ENCODE data around the gene KMO.

The KMO gene

DNA sequence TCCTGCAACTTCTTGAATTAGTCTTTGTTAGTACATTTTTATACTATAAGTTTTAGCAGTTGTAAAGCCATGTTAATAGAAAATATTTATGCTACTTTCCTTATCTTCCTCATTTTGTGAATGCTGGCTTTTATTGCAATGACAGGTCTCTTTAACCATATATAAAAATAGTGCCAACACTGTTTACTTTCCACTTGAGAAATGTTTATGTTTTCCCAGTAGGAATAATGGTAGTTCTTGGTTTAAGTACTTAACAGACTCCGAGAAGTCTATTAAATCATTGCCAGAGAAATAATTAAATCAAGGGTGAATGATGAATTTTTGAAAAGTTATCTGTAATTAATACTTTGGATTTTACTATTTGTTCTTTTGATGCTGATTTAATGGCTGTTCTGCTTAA lies 98.3 kb downstream of the KMO start:
- no peak for DNase-seq

DNA sequence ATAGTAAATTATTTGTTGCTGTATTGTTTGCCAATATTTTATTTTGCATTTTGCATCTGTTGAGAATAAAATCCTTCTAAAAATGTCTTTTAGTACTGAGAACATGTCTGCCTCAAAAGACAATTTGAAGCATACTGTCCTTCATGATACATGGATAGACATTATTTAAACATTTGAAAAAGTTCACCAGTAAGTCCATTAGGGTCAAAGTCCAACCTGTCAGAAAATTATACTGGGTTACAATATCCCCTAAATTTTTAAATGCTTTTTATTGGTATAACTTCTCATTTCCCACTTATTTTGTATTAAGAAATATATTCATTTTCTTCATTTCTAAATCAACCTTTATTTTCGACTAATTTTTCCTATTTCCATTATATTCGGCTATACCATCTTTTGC lies 98.7 kb downstream of the KMO start:
- DNase-seq, result no peak

DNA sequence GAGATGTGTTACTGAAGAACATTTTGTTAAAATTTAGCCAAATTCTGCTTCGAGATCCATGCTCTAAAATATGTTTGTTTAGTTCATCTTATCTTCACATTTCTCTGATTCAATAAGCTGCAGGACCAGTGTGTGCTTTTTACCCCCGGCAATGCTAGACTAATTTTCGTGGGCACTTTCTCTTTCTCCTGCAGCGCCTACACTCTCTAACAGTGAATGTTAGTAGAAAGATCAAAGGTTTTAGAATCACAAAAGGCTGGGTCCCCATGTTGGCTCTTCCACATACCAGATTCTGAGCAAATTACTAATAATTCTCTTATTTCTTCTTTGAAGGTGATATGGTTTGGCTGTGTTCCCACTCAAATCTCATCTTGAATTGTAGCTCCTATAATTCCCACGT lies 99.5 kb downstream of the KMO start:
- DNase-seq, result no peak

DNA sequence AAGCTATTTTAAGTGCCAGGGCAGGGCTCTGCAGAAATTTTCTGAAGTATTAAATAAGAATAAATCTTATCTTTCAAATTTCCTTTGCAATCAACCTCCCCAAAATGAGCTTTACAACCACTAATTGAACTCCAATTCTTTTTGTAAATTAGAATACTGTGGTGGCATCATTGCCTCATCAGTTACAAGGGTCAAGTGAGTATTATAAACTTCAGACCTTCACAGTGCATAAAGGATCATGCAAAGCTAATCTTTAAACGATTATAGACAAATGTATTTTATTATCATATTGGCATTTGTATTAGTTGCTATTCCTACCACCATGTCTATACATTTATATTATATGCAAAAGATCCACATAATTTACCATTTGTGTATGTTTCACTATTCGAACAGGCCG lies 100.8 kb downstream of the KMO start:
- DNase-seq, result no peak

DNA sequence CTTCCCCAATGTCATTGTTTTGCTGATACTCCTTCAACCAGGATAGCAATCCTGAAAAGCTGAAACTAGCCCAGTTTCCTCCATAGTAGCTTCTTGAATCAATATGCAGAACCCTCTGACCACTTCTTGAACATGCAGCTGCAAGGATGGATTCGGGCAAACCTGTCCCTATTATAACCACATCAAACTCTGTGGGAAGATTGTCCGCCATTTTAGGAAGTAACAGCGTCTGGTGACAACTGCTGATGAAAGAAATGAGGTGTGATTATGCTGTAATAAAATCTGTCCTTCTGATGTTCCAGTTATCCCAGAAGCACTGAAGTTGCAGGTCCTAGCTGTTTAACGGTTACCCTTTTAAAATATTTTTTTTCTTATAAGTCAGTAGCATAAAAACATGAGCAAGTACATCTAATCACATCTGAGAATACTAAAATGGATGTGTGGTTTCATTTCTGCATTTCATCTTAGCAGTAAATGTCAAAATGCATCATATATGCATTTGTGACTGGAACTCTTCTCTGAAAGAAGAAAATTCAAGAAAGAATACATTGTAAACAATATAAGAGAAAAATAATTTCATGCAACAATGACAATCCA lies 103.5 kb downstream of the KMO start:
- DNase-seq, result no peak

DNA sequence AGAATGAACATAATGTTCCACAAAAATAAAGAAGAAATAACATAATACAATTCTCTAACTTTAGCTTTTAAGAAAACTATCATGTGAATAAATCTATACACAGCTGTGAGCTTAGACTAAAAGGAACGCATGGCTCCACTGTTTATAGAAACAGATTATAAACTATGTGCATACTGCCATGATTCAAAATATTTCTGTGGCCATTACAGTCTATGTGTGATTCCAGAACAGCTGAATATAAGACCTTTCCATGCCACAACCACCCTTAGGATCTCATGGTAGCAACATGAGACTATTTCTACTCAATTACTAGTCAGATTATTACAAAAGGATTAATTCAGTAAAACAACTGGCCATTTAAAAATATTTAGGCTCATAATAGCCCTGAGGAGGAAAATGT lies 104.1 kb downstream of the KMO start:
- no peak for DNase-seq

DNA sequence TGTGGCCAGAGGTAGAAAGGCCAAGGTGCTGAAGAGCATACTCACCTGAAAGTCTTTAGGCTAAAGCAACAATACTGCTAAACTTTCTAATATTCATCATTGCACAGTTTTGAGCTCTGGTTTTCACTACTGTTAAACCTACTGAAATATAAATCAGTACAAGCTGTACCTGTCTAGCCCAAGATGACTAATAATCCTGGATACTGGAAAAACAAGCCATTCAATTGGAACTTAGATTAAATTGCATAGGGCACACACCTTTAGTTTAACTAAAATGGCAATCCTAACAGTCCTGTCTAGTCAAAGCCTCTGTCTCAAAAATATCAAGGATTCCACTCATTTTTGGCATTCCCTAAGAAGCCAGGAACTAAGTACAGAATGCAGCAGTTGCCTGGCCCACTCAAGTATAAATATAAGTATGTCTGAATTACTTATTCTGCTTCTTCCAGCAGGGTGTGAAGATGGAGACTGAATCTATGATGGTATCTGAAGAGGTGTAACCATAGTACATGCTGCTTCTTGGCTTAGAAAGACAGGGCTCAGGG lies 104.9 kb downstream of the KMO start:
- no peak for DNase-seq

DNA sequence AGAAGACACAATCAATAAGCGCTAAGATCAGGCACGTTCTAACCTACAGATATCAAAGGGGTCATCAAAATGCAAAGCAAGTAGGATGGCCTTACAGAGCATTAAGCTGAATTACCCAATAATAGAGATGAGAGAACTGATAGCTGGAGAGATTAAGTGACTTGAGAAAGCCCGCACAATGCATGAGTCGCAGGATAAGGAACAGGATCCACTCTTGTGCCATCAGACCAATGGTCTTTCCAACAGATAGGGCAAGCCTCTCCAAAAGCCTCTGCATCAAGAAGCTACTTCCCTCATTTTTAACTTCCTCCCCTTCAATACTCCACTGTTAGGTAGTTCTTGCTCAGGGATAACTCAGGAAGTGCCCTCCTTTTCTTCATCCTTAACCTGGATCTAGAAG lies 105.4 kb downstream of the KMO start:
- DNase-seq, result peak; percentile 56 to 70 (median 61)

DNA sequence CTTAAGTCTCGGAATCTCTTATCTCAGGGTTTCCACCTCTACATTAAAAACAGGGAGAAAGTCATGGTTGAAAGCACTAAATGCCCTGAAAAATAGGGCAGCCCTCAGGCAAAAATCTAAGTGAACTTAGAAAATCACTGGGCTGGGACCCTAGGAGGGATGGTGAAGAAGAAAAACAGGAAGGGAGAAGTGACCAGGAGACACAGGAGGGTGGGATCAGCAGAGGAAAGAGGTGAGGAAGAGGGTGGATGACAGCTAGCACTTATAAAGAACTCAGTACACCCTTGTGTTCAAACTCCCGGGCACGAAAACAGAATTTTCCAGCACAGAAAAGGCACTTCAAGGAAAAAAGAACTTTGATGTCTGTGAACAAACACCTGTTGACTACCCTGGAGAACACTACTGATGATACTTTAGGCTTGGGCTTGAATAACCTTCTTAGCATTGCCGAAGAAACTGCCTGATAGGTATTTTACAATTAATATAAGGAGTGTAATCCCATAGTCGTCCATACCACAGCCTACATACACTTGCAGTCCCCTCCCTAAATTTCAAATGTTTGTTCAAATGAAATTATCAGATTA lies 106.0 kb downstream of the KMO start:
- DNase-seq, result no peak

DNA sequence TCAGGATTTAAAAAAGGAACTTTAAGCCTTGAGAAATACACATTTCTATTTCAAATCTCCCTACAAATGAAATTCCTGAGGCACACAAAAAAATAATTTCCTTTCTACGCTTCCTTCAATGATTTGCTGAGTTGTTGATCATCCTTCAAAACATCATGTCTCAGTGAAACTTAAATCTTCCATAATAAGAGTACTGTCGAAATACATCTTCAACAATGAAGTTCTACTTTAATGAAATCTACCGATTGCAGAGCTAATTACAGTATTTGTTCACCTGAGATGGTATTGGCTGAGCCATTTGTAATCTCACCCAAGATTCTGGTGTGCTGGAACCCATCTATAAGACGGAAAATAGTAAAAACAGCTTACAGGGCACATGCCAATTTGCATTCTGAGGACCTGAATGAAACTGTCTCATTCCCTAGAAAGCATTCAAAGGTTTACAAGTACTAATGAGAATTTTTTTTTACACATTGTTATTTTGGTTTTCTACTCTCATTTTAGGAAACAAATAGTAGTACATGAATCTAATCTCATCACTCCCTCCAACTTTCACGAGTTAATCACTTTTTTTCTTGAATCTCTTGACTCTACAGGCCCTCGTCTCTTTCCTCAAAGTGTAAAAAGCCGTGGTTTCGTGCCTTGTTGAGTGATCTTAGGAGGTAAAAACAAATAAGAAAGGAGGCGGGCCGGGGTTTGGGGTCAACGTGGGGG lies 106.9 kb downstream of the KMO start:
- no peak for DNase-seq

DNA sequence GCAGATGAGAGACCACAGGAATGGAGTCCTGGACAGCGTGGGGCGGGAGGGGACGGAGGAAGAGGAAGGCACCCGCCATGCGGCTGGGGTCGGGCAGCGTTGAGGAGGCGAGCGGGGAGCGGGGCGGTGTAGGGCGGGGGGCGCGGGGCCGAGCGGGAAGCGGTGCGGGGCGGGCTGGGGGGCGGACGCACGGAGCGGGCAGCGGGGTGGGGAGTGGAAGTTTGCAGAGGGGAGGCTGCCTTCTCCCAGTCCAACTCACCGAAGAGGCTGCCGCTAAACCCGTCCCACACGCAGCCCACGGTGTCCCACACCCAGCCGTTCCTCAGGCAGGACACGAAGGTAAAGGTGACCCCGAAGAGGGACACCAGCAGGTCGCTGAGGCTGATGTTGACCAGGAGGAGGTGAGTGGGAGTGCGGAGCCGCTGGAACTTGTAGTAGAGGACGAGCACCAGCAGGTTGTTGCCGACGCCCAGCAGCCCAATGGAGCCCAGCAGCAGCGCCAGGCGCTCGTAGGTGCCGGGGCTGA lies 107.5 kb downstream of the KMO start:
- peak; percentile 23 to 57 (median 26) for DNase-seq

DNA sequence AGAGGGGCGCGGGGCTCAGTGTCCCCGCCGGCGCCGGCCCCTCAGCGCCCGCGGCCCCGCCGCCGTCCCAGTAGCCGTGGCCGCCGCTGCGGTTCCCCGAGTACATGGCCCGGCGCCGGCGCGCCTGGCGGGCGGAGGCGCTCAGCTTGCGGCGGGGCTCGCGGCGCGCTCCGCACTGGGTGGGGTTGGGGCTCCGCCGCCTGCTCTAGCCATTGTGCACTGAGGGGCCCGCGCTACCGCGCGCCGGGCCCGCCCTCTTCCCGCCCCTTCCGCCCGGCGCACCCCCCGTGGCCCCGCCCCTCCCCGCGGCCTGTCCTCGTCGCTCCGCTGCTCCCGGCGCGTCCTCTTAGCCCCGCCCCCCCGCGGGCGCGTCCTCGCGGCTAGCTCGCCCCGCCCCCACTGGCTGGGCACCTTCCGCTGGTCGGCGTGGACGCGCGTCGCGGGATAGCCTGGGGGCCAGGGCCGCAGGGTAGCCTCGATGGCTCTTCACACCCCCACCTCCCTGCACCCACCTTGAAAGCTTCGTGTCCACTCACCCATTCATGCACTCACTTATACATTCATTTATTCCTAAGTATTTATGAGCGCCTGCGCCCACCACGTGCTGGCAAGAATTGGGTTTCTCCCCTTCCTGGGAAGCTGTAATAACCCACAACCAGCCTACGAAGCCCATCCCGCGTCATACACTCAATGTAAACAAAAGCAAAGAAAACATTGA lies 108.1 kb downstream of the KMO start, which contains the start of the genes CHML and OPN3:
Gene CHML, minus strand, starts transcription at position 221 of the 718 bp plus-strand sequence. CDS start 4,603 bp downstream, outside the sequence.
Gene OPN3, minus strand, starts transcription at position 221 of the 718 bp plus-strand sequence. Its CDS starts 115 bp downstream, at position 106.
- peak; percentile 92 to 100 (median 98) for DNase-seq

DNA sequence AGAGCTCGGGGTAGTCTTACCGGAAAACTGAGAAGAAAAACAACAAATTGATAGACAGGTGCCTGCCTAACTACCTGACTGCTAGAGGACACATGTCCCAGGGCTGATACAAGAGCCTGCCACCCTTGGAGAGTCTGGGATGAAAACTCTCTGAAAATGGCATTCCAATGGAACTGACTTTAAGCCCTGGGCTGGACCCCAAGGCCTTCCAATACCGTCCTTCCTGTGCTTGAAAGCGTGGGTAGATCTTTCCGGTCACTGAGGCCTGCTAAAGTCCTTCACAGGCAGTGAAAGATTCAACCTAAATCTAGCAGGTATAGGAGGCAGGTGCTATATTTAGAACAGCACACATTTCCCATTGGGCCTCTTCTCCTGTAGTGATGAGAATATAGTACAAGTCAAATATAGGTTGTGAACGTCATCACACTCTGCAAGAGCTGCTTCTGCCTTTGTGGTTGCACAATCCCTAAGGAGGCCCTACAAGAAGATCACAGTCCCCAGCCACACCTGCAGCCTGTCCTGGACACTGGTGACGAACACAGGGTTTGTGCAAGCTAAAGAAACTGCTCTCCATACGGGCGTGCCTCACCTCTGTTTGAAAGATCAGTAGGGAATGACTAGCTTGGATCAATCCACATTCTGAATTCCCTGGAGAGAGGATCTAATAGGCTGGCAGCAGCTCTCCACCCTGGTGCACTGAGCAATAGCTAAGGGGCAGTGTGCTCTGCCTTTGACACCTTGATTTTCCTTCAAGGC lies 108.9 kb downstream of the KMO start:
- no peak for DNase-seq

DNA sequence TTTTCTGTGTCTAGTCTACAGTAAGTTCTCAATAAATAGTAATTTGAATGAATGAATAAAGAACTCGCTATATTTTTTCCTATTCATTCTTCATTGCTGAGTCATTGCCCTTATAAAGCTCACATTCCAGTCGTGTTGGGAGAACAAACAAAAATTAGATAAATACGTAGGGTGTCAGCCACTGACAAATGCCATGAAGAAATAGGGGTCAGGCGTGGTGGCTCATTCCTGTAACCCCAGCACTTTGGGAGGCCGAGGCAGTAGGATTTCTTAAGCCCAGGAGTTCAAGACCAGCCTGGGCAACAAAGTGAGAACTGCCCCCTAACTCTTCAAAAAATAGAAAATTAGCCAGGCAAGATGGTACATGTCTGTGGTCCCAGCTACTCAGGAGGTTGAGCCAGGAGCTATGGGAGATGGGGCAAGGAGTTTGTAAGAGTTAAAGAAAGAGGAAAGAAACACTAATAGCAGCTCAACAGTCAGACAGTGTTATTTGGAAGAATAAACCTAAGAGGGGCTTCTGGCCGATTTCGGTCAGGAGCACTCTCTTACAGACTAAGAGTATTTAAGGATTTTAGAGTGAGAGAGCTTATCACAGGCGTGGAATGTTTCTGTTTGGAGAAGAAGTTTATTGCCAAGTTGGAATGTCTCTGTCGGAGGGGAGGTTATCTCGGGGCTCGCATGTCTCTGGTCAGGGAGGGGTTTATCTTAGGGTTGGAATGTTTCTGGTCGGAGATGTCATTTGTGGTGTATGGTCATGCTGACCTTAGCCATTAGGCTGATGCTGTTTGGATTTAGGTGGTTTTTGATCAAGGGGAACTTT lies 109.8 kb downstream of the KMO start:
- DNase-seq, result no peak

DNA sequence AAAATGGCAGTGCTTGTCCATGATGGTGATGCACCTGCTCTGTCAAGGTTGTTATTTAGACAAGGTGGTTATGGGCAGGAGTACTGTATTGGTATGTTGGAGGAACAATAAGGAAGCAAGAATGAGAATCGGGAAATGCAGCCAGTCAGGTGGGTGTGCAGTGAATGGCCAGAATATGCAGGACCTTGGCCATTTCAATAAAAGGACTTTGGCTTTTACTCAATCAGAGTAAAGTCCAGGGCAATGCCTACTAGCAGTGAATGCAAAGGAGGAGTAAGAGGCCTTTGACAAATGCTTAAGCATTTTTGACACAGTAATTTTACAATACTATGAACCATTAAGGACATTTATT lies 110.4 kb downstream of the KMO start:
- no peak for DNase-seq

DNA sequence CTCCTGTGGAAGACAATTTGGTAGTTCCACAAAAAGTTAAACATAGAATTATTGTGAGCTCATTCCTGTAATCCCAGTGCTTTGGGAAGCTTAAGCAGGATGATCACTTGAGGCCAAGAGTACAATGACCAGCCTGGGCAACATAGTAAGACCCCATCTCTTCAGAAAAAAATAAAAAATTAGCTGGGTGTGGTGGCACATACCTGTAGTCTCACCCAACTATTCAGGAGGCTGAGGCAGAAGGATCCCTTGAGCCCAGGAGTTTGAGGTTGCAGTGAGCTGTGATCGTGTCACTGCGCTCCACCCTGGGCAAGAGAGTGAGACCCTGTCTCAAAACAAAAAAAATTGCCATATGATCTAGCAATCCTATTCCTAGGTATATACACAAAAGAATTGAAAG lies 112.1 kb downstream of the KMO start:
- DNase-seq, result no peak

DNA sequence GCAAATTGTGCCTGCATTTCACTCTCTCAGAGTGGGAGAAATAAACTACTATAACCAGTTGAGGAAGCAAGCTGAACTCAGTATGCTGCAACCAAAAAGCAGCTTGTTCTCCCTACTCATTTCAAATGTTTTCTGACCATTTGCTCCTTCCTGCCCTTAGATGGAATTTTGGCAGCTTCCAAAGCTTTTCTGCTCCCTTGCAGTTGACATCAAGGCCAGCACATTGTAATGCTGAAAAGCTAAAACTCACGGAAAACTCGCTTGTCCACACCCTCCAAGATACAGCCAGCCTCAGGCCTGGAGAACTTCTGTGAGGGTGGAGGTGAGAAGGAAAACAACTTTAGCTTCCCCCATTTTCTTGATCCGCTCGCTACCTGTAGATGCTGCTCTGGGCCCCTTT lies 113.0 kb downstream of the KMO start:
- DNase-seq, result no peak

Measured in suppressor macrophage treated with lipopolysaccharide for 1 hour (primary cell).